Cardiac fibroblast (primary cell): ENCODE data around the gene BIRC6.

Experiments used
- DNase-seq, 2 donors: peaks; one replicate each; pipeline versions ENCODE4 v3.0.0 to v3.0.0-alpha.2; 2010; ENCODE audit warnings: low read depth in 2 of 2
- H3K4me3 ChIP-seq, 2 donors: replicated peaks in 1 of 2; 1 replicate in 1 of 2; 2 replicates in 1 of 2; pipeline ENCODE4 v1.5.1; 2011; ENCODE audit warnings: low read depth in 2 of 2, low read length in 2 of 2, mild to moderate bottlenecking in 2 of 2, moderate library complexity in 1 of 2
- CTCF ChIP-seq: IDR thresholded peaks from one replicate; pipeline ENCODE4 v1.5.1; 2011; ENCODE audit warnings: low read depth, mild to moderate bottlenecking, low read length, inconsistent platforms

BIRC6 gene

GRCh38 chr2:32663864-32664263 is 307.0 kb downstream of the BIRC6 start:
- peak; percentile 55 to 81 for DNase-seq
- TF ChIP-seq CTCF: no peak
- no peak overlapping the region for H3K4me3 ChIP-seq

GRCh38 chr2:32666704-32667103 is 309.9 kb downstream of the BIRC6 start:
- H3K4me3 ChIP-seq: no peak overlapping the region
- DNase-seq: no peak
- TF ChIP-seq CTCF: no peak

GRCh38 chr2:32668254-32668653 is 311.4 kb downstream of the BIRC6 start:
- H3K4me3 ChIP-seq: no peak overlapping the region
- DNase-seq: no peak
- TF ChIP-seq CTCF: no peak
